GM12801 (cell line): ENCODE results near the gene MRTFB.

Source experiments
- TF ChIP-seq, protein P1 (sequence below): IDR thresholded peaks from one replicate; pipeline ENCODE4 v1.5.1; 2011; ENCODE audit warnings: control low read depth; ENCODE audit not compliant: insufficient read length; ENCODE audit errors: extremely low read depth

The MRTFB gene

DNA sequence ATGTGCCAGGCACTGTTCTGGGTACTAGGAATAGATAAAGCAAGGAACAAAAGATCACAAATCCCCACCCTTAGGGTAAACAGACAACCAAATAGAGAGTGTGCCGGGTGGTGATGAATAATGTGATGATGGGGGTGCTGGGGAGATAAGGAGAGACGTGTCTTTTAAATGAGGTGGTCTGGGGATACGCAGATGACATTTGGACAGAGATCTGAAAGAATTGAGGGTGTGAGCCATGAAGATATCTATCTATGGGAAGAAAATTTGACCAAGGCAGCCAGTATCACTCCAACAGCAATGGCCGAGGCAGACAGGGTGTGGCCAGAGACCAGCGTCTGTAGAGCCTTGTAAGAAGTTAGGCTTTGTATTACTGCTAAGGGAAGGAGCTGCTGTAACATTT, 165.3 kb downstream of the MRTFB start:
- TF ChIP-seq, protein P1, sequence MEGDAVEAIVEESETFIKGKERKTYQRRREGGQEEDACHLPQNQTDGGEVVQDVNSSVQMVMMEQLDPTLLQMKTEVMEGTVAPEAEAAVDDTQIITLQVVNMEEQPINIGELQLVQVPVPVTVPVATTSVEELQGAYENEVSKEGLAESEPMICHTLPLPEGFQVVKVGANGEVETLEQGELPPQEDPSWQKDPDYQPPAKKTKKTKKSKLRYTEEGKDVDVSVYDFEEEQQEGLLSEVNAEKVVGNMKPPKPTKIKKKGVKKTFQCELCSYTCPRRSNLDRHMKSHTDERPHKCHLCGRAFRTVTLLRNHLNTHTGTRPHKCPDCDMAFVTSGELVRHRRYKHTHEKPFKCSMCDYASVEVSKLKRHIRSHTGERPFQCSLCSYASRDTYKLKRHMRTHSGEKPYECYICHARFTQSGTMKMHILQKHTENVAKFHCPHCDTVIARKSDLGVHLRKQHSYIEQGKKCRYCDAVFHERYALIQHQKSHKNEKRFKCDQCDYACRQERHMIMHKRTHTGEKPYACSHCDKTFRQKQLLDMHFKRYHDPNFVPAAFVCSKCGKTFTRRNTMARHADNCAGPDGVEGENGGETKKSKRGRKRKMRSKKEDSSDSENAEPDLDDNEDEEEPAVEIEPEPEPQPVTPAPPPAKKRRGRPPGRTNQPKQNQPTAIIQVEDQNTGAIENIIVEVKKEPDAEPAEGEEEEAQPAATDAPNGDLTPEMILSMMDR: no peak

DNA sequence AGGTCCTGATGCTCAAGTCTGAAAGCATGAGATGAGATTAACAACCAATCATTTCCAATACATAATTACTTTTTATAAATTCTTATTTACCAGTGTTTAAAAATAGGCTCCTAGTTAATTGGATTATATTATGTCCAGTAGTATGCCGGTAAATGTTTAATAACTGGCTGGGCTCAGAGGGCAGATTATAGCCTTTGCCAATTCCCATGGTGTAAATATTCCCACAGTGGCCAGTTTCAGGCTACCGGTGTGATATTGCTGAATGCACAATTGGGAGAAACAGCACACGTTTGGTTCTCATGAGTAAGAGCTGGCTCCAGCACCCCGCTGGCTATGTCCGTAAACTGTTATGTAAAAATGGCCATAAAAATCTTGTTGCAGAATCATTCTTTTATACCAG, 167.6 kb downstream of the MRTFB start:
- TF ChIP-seq, protein P1: no peak

DNA sequence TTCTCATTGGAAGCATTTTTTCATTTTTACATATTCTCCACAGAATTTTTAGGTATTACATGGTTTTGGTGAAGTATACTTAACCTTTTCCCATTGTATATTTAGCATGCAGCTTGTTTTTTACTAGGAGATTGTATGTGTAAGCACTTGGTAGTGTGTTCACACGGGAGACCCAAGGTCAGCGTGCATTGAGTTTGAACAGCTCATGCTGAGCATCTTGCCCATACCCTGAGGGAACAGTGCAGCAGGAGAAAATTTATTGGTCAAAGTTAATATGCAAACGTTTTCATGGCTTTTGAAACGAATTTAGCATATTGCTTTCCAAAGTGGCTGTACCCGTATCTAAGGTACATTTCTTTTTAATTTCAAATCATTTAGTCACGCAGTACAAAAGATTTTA, 168.7 kb downstream of the MRTFB start:
- TF ChIP-seq, protein P1: no peak

DNA sequence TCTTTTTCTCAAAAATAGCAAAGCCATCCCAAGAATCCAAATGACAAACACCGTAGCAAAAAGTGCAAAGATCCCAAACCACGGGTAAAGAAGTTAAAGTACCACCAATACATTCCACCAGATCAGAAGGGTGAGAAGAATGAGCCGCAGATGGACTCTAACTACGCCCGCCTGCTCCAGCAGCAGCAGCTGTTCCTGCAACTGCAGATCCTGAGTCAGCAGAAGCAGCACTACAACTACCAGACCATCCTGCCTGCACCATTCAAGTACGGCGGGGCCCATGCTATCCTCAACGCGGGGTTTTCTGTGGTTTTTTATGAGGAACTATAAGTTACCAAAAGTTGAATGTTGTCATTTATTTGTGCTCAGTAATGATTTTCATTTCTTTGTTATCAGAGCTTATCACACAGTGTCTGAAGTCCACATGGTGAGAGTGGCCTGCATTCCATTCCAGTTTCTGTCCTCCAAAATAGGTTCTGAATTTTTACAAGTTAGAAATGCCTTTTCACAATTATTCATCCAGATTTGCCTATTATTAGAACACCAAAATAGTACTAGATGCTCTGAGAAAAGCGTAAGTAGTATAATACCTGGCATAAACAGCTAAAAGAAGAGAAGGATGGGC, 169.2 kb downstream of the MRTFB start:
- TF ChIP-seq, protein P1: no peak

DNA sequence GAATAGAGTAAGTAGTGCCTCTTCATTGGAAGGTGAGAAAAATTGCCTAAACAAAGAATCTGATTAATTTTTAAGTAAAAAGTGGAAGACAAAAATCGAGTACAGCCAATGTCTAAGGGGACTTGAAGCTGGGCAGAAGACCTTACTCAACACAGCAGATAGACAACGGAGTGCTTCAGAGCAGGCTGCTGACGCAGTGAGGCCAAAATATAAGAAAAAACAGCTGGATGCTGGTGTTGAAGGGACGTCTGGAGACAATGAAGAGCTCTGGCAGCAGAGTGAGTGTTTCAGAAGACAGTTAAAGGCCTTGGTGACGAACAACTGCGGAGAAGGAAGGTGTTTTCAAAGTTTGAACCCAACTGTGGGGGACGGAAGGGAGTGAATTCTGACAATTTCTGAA, 169.8 kb downstream of the MRTFB start:
- TF ChIP-seq, protein P1: no peak

DNA sequence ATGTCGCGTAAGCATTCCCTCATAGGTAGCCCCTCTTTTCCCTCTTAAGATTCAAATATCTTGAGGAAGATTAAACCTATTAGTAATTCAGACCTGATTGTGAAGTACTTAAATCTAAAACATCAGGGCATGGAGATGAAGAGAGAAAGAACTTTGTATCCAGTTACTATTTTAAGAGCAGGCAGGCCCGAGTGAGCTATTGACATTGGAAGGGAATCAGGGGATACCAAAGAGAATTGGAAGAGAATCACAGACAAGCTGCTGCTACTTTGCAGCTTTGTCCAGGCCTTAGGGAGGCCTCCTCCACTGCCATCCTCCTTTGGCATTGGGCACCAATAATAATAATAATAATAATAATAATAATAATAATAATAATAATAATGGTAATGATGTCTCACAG, 170.5 kb downstream of the MRTFB start:
- TF ChIP-seq, protein P1: no peak

DNA sequence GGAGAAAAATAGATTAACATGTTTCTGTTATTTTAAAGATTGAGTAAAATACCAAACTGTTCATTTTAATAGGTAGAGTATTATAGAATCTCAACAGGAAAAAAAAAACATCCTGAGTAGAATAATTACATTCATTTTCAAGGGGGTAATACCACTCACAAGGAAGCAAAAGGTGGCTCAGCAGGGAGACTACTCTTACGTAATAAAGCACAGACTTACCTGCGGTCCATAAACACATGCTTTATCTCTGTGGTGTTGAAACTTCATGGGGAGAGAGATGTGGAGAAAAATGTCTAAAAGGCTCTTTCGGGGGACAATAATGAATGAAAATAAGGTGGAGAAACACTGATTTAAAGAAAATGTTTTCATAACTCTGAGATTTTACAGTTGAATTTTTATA, 171.7 kb downstream of the MRTFB start:
- TF ChIP-seq, protein P1: no peak
